HUES48 (cell line): ENCODE results near the gene SPECC1.
"Not testable (repeated sequence)": the region's sequence is repeated elsewhere in the genome, so short reads cannot be mapped to it uniquely, and the experiment has no call there.

Experiments used
- H3K27ac ChIP-seq: one replicate; pipeline ENCODE4 v1.7.0; 2013; ENCODE audit warnings: low read depth, low read length, inconsistent platforms
- H3K27me3 ChIP-seq: 2 replicates; pipeline ENCODE4 v1.6.1; 2013; ENCODE audit warnings: mild to moderate bottlenecking, low read length; ENCODE audit not compliant: control insufficient read depth, insufficient read depth
- H3K36me3 ChIP-seq: 2 replicates; pipeline ENCODE4 v1.6.1; 2013; ENCODE audit warnings: low read length; ENCODE audit not compliant: control insufficient read depth, insufficient read depth
- H3K4me1 ChIP-seq: 2 replicates; pipeline ENCODE4 v1.6.1; 2013; ENCODE audit warnings: mild to moderate bottlenecking, low read length; ENCODE audit not compliant: control insufficient read depth, insufficient read depth
- H3K4me3 ChIP-seq: 2 replicates; pipeline ENCODE4 v1.5.1; 2013; ENCODE audit warnings: mild to moderate bottlenecking, low read depth, low read length
- H3K9ac ChIP-seq: 2 replicates; pipeline ENCODE4 v1.6.1; 2013; ENCODE audit warnings: mild to moderate bottlenecking, low read depth, low read length, moderate library complexity
- H3K9me3 ChIP-seq: 2 replicates; pipeline ENCODE4 v1.6.1; 2013; ENCODE audit warnings: low read length; ENCODE audit not compliant: control insufficient read depth, insufficient read depth

SPECC1 gene

DNA sequence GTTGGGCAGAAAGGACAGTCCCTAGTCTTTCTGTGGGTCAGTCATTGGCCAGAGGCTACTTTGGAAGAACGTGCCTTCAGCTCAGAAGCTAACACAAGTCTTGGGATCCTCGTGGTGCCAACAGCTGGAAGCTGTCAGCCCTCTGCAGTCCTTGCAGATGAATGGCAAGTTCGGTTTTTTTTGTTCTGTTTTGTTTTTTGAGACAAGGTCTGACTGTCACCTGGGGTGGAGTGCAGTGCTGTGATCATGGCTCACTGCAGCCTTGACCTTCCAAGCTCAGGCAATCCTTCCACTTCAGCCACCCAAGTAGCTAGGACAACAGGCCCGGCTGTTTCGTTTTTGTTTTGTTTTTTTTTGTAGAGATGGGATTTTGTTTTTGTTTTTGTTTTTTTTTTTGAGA, 149.4 kb downstream of the SPECC1 start:
- Histone ChIP-seq H3K4me1 (peaks cover 27% of the 10 kb centered on the region), H3K4me3 (0 out of 2 replicates have a peak overlapping the region, but pooled peaks have one; percentile 20), H3K27ac (no peak overlapping the region), H3K36me3 (peaks cover 2% of the 10 kb centered on the region; the same call in 1 of the 2 replicates), H3K27me3 (peaks cover 11% of the 10 kb centered on the region), H3K9me3 (no peaks in the 10 kb centered on the region), H3K9ac (no peak overlapping the region)

DNA sequence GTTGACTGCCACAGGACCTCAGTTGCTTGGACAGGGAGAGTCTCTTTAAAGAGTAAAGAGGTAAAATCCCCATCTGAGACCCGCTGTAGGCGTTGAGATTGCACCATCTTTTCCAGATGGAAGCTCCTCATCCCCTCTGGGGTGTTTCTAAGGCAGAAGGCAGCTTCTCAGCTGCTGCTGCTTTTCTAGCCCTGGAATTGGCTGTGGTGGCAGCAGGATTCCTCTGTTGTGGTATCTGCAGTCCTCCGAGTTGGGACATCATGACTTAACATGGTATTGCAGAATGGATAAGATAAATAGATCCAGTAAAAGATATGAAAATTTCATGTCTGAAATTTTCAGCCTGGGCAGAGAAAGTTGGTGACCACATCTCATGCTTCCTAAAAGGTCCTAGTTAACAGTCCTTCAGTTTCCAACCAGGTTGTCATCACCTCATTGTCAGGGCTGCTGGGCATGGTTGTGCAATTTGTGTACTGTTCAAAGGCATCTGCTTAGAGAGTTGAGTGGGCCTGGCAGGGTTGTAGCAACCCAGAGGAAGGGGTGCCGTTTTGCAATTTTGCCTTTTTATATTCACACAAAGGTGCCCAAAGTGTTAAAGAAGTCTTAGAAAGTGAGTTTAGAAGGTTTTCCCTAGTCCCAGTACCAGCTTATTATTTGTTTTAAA, 150.4 kb downstream of the SPECC1 start:
- Histone ChIP-seq H3K27ac (no peak overlapping the region), H3K9ac (no peak overlapping the region), H3K9me3 (no peaks in the 10 kb centered on the region), H3K27me3 (peaks cover 5% of the 10 kb centered on the region; the same call in 1 of the 2 replicates), H3K4me3 (no peak overlapping the region), H3K36me3 (peaks cover 2% of the 10 kb centered on the region; the same call in 1 of the 2 replicates), H3K4me1 (peaks cover 27% of the 10 kb centered on the region)

DNA sequence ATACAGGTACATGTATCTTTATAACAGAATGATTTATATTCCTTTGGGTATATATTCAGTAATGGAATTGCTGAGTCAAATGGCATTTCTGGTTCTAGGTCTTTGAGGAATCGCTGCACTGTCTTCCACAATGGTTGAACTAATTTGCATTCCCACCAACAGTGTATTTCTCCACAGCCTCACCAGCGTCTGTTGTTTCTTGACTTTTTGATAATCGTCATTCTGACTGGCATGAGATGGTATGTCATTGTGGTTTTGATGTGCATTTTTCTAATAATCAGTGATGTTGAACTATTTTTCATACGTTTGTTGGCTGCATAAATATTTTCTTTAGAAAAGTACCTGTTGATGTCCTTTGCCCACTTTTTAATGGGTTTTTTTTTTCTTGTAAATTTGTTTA, 156.4 kb downstream of the SPECC1 start:
- H3K9me3 ChIP-seq, H3K4me3 ChIP-seq, H3K36me3 ChIP-seq, H3K27me3 ChIP-seq, H3K4me1 ChIP-seq, H3K9ac ChIP-seq: not testable (repeated sequence)
- H3K27ac ChIP-seq: peak overlapping the region; percentile 20

DNA sequence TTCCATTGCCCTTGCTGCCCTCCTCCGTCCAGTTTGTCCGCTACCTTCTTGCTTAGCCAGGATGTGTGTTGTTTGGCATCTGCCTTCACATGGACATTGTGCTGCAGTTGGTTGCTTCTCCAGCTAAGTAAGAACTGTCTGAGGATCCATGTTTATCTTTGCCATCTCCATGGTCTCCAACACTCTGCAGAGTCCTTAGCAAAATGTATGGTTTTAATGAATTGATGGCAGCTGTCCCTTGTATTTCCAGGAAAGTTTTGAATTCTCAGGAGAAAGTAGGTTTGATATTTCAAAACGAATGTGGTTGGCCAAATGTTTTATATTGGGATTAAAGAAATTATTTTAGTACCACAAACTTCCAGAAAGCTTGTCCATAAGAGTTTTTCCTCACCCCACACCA, 160.9 kb downstream of the SPECC1 start:
- Histone ChIP-seq H3K27ac (no peak overlapping the region), H3K4me1 (peaks cover 37% of the 10 kb centered on the region), H3K36me3 (no peaks in the 10 kb centered on the region), H3K9me3 (no peaks in the 10 kb centered on the region), H3K9ac (no peak overlapping the region), H3K27me3 (no peaks in the 10 kb centered on the region), H3K4me3 (no peak overlapping the region)

DNA sequence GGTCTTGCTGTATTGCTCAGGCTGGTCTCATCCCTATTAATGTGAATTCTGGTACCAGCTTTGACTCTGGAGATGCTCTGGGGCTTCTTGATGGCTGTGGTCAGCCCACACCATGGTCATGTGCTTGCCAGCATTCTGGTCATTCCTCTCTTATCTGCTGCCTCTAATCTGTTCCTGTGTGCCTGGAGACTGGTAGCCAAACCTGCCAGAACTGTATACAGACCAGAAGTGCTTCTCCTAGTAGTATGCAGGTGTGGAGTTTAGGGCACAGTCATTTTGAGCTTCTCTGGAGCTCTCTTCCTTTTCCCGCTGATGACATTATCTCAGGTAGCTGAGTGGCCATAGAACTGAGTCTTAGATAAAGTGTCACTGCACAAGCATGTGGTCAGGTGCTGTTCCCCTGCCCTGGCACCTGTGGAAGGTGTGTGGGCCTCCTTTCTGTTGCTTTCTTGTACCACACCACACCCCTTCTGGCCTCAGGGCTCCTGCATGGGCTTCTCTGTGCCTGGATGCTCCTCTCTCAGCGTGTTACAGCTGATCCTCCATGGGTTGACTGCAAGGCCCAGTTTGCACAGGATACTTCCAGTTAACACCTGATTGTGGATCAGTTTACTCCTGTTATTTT, 162.7 kb downstream of the SPECC1 start:
- Histone ChIP-seq H3K27ac (peak overlapping the region; percentile 21), H3K9me3 (no peaks in the 10 kb centered on the region), H3K36me3 (no peaks in the 10 kb centered on the region), H3K4me1 (peaks cover 49% of the 10 kb centered on the region), H3K27me3 (no peaks in the 10 kb centered on the region), H3K9ac (no peak overlapping the region), H3K4me3 (no peak overlapping the region)

DNA sequence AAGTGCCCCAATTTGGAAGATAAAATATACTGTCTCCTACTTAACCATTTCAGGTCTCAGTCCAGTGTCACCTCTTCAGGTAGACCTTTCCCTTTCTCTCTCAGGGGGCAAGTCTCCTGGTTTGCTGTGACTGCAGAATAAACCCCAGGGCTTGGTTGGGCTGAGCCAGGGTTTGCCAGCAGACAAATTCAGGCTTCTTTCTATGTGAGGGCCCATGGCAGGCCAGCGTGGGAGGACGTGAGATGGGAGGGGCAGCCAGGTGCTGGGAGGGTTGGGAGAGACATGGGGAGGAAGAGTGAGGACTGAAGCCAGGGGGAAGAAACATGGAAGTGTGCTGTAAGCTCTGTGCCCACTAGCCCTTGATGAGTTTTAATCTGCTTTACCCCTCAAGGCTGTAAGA, 163.2 kb downstream of the SPECC1 start:
- Histone ChIP-seq H3K27ac (peak overlapping the region; percentile 21), H3K9ac (no peak overlapping the region), H3K4me1 (peaks cover 49% of the 10 kb centered on the region), H3K27me3 (no peaks in the 10 kb centered on the region), H3K9me3 (no peaks in the 10 kb centered on the region), H3K4me3 (no peak overlapping the region), H3K36me3 (no peaks in the 10 kb centered on the region)

DNA sequence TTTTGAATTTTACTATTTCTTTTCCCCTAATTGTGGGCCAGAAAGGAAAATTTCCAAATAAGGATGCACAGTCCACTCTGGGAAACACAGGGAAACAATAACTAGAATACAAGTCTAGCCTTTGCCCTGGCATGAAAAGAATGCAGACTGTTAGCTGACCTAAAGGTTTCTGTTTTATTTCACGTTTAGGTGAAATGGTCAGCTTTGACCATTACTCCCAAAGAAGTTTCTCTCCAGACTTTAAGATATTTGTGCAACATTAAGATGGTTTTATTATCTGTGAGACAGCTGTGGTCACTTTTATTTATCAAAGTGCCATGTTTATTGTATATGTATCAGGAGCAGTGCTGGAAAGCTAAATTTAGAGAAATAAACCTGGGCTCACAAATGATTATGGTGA, 163.9 kb downstream of the SPECC1 start:
- H3K27me3 ChIP-seq: no peaks in the 10 kb centered on the region
- H3K36me3 ChIP-seq: no peaks in the 10 kb centered on the region
- no peak overlapping the region for H3K9ac ChIP-seq
- peaks cover 50% of the 10 kb centered on the region for H3K4me1 ChIP-seq
- no peak overlapping the region for H3K27ac ChIP-seq
- H3K9me3 ChIP-seq: no peaks in the 10 kb centered on the region
- H3K4me3 ChIP-seq: no peak overlapping the region

DNA sequence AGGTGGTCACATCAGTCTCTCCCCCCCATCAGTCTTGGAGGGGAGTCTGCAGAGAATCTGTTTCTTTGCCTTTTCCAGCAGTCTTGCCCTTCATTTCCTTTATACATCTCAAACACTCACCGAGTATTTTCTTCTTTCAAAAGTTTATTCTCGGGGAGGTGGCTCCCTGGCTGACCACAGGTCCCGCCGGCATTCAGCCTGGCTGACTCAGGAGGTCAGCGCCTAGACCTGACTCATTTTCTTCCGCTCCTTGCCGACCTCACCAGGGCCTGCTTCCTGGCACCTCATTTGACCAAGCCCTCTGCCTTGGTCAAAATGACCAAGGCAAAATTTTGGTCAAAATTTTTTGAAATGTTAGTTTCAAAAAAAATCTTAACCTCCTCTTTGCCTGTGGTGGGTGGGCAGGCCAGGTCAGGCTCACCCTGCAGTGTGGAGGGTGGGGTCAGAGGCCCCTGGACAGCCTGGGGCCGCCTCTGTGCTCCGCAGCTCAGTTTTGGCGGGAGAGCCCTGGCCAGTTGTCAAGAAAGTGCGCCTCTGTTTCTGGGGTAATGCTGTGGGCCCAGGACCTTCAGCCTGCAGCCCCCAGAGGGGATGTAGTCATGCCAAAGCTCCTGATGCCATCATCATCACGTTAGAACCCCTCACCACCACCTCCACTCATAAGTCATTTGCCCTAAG, 165.6 kb downstream of the SPECC1 start:
- Histone ChIP-seq H3K9ac (no peak overlapping the region), H3K36me3 (no peaks in the 10 kb centered on the region), H3K4me1 (peaks cover 66% of the 10 kb centered on the region), H3K27me3 (no peaks in the 10 kb centered on the region), H3K4me3 (no peak overlapping the region), H3K9me3 (no peaks in the 10 kb centered on the region), H3K27ac (peak overlapping the region; percentile 23)

DNA sequence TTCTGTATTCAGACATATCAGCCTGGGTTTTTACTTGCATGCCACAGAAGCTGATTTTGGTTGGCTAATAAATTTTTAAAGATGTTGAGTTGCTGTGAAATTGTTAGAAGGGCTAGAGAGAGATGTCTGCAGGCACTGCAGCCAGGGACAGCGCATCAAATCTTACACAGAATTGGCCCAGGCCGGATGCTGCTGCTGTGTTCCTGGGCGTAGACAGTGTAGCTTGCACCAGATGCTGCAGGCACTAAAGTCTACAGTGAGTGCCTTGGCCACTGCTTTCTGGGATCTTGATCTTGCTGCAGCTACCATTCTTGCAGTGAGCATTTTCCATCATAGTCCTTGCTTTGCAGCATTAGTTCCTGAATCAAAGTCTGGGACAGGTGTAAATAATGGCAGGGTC, 169.9 kb downstream of the SPECC1 start:
- H3K27me3 ChIP-seq: no peaks in the 10 kb centered on the region
- H3K9ac ChIP-seq: no peak overlapping the region
- H3K27ac ChIP-seq: no peak overlapping the region
- peaks cover 53% of the 10 kb centered on the region for H3K4me1 ChIP-seq
- H3K4me3 ChIP-seq: no peak overlapping the region
- H3K9me3 ChIP-seq: no peaks in the 10 kb centered on the region
- no peaks in the 10 kb centered on the region for H3K36me3 ChIP-seq

DNA sequence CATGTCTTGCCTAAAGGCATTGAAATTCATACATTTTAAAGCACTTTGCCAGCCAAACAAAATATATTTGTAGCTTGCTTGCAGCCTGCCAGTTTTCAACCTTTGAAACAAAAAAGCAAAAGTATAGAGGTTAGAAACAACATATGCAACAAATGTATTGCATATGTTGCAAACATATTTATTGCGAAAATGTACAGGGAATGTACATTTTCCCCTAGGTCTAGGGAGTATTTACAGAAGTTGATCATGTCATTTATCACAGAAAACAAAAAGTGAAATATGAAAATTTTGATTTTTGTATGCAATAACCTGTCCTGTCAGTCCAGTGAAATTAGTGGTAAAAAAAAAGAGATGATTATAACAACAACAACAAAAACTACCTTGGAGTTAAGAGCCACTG, 171.5 kb downstream of the SPECC1 start:
- H3K27ac ChIP-seq: no peak overlapping the region
- no peak overlapping the region for H3K9ac ChIP-seq
- H3K9me3 ChIP-seq: no peaks in the 10 kb centered on the region
- H3K27me3 ChIP-seq: no peaks in the 10 kb centered on the region
- H3K36me3 ChIP-seq: no peaks in the 10 kb centered on the region
- peaks cover 53% of the 10 kb centered on the region for H3K4me1 ChIP-seq
- H3K4me3 ChIP-seq: no peak overlapping the region

DNA sequence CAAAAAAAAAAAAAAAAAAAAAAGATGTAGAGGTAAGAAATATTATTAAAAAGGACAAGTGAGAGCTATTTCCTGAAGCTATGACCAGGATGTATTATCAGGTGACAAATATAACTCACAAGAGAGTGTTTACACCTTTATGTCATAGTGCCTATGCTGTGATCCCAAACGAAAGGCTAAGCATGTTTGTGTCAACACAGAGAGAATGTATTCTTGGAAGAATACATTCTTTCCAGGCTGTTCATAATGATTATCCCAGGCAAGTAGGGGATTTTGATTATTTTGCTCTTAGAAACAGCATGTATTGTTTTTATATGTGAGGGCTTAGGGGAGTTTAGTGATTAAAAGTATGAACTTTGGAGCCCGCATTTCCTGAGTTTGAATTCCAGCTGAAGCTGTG, 175.0 kb downstream of the SPECC1 start:
- Histone ChIP-seq H3K4me1 (peaks cover 53% of the 10 kb centered on the region), H3K9ac (no peak overlapping the region), H3K36me3 (no peaks in the 10 kb centered on the region), H3K27ac (no peak overlapping the region), H3K4me3 (no peak overlapping the region), H3K27me3 (no peaks in the 10 kb centered on the region), H3K9me3 (no peaks in the 10 kb centered on the region)
